NCI-H510A treated with DMSO at 0.1 percent for 48 hours (cell line): ENCODE data around the gene CEP250.
"Not testable (repeated sequence)": the region's sequence is repeated elsewhere in the genome, so short reads cannot be mapped to it uniquely, and the experiment has no call there.

Experiments used
- DNase-seq: peaks from one replicate; lab custom pipeline; 2025; lab: John Stamatoyannopoulos, UW

The CEP250 gene

GRCh38 chr20:35454881-35455609, at the start of gene CEP250:
TSS of gene CEP250 (plus strand) at chr20:35455598. CDS start at chr20:35462368, 6,770 bp downstream.
- DNase-seq = peak; percentile 98

GRCh38 chr20:35405775-35406174, 49.6 kb upstream of the CEP250 start:
- no peak for DNase-seq

- no peak for DNase-seq
Observed at GRCh38 chr20:35408270-35408669, 47.1 kb upstream of the CEP250 start.

GRCh38 chr20:35409542-35409941, 45.9 kb upstream of the CEP250 start:
- DNase-seq = no peak

GRCh38 chr20:35410613-35411012, 44.8 kb upstream of the CEP250 start:
- no peak for DNase-seq

GRCh38 chr20:35421322-35421721, 34.1 kb upstream of the CEP250 start:
- no peak for DNase-seq

GRCh38 chr20:35431621-35432429, 23.6 kb upstream of the CEP250 start:
- DNase-seq = no peak

GRCh38 chr20:35432430-35432735, 23.0 kb upstream of the CEP250 start:
- DNase-seq = no peak

GRCh38 chr20:35433337-35433736, 22.1 kb upstream of the CEP250 start:
- DNase-seq = no peak

GRCh38 chr20:35434085-35435005, 21.1 kb upstream of the CEP250 start:
- no peak for DNase-seq

GRCh38 chr20:35436177-35436573, 19.2 kb upstream of the CEP250 start:
- DNase-seq = no peak

GRCh38 chr20:35437599-35437998, 17.8 kb upstream of the CEP250 start:
- no peak for DNase-seq

- DNase-seq = no peak
Observed at GRCh38 chr20:35443003-35443402, 12.4 kb upstream of the CEP250 start.

GRCh38 chr20:35444226-35444625, 11.2 kb upstream of the CEP250 start:
- DNase-seq = no peak

- DNase-seq = no peak
Observed at GRCh38 chr20:35446356-35447078, 8.9 kb upstream of the CEP250 start.

GRCh38 chr20:35447082-35447789, 8.2 kb upstream of the CEP250 start:
- peak; percentile 80 for DNase-seq

- no peak for DNase-seq
Observed at GRCh38 chr20:35448788-35449373, 6.5 kb upstream of the CEP250 start.

GRCh38 chr20:35449855-35450254, 5.5 kb upstream of the CEP250 start:
- DNase-seq = not testable (repeated sequence)

- peak; percentile 89 for DNase-seq
Observed at GRCh38 chr20:35451295-35451694, 4.1 kb upstream of the CEP250 start.

GRCh38 chr20:35453647-35454046, 1.8 kb upstream of the CEP250 start:
- DNase-seq = no peak

GRCh38 chr20:35456700-35457099, 1.3 kb downstream of the CEP250 start:
- DNase-seq = not testable (repeated sequence)
